T-helper 1 cell (primary cell): ENCODE measurements around the gene GRIK3.
"Not testable (repeated sequence)": the region's sequence is repeated elsewhere in the genome, so short reads cannot be mapped to it uniquely, and the experiment has no call there.

Experiments used
- DNase-seq, 5 donors: peaks; one replicate each; pipeline ENCODE4 v3.0.0-alpha.2; 2012 to 2020

The GRIK3 gene

DNA sequence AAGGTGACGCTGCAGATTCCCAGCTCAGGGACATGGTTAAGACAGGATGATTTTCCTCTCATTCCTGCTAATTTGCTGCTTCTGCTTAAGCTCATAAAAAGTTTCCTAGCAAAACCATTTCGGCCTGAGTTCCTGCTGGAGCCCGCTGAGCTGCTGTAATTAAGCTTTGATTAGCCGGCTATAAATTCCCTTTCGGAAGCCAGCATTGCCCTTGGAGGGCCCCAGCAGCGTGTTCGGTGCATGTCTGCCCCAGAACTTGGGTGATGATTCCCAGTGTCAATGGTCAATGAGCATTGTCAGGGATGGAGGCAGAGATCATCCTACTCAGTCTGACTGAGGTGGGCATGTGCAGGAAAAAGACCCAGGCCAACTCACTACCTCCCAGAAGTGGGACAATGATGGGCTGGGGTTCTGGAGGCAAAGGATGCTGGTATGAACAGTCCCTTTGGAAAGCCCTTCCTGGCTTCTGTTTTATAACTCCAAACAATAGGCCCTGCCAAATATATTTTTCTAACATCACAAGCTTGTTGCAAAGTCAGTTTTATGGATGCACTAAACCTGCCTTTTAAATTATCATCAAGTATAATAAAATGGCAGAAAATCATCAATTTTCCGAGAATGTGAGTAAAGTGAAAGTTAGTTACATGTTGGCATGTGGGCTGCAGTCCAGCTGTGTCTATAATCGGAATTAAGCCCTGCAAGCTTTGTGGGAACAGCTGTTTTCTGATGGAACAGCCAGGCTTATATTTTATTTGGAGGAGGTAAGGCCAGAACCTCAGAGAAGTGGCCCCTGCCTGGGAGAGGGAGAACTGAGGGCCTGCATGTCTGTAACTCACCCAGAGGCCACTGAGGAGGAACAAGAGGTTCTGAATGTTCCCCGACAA, 257.1 kb downstream of the GRIK3 start:
- DNase-seq: no peak

DNA sequence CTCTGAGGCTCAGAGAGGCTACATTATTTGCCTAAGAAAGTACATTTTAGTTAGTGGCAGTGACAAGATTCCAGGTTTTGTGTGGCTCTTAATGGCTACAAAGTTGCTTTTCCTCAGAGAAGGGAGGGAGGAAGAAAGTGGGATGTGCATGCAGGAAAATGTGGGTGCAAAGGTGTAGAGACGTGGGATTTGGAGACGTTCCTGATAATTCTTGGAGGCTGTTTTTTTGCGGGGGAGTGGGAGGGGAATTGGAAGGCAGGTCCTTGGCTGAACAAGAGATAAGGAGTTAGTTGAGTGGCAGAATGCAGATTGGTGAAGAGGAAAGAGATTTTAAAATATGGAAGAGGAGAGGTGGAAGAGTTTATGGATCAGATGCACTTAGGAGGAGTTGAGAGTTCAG, 258.1 kb downstream of the GRIK3 start:
- DNase-seq: no peak

DNA sequence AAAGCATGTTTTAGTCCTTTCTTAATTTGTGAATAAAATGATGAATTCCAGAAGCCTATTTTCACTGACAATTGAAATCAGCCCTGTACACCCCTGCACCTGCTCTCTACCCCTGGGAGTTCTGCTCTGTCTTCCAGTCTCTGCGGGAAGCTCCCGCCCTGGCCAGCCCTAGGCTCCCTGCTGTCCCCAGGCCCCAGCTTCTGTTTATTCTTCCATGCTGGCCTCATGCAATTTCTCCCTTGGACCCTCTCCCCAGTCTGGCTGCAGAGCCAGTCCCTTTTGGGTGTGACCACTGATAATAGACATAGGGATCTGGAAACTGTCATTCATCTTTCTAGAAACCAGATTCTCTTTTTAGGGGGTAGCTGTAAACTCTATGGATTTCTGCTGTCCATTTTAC, 258.6 kb downstream of the GRIK3 start:
- no peak for DNase-seq

DNA sequence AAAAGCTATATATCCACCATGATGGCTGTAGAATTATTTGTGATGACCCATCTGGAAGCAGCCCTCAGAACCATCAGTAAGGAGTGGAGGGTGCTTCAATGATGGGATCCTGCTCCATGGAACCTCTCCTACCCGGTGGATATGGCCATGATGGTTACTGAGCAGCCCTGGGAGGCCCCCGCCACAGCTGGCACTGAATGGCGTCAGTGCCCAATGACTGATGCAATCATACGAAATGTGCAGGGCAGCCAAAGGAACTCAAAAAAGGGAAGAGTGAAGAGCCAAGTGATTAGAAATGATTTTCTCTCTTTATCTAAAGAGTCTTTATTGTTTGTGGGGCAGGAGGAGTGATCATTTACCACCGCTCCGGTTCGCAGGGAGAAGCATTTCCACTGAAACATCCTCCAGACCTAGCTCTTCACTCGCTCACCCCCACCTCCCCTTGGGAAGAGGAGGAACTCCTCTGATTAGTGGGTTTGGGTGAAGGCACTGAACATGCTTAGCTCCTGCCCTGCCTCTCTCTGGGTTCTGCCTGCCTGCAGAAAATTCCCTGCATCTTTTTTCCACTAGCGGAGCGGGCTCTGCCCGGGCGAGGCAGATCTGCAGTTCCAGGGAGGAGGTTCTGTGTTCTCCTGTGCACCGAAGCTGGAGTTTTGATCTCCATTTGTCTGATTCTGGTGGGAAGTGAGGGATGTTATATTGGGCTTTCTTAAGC, 260.3 kb downstream of the GRIK3 start:
- no peak for DNase-seq

DNA sequence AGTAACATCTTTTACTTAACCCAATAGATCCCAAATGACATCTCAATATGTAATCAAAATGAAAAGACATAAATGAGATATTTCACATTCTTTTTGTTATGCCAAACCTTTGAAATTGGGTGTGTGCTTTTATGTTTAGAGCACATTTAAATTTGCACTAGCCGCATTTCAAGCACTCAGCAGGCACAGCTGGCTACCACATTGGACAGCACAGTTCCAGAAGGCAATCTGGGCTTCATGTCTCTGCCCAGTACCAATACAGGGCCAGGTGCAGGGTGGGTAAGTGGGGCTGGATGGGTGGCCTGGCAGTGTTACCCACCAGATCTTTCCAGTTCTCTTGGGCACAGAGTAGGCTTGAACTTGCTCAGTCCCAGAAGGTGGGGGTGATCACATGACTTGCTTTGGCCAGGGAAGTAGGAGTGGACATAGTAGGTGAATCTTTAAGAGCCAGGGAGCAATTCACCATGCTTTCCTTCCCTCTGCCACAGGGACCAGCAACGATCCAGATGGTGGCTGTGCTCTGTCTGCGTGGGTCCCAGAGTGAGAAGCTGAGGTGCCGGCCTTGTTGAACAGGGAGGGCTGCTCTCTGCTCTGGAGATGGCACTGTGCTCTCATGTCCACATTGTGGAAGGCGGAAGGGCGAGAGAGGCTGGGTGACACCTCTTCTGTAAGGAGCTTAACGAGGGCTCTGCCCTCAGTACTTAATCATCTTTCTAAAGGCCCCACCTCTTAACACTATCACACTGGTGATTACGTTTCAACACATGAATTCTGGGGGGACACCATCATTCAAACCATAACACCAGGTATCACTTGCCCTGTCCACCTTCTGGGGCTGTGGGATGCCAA, 261.4 kb downstream of the GRIK3 start:
- DNase-seq: no peak

DNA sequence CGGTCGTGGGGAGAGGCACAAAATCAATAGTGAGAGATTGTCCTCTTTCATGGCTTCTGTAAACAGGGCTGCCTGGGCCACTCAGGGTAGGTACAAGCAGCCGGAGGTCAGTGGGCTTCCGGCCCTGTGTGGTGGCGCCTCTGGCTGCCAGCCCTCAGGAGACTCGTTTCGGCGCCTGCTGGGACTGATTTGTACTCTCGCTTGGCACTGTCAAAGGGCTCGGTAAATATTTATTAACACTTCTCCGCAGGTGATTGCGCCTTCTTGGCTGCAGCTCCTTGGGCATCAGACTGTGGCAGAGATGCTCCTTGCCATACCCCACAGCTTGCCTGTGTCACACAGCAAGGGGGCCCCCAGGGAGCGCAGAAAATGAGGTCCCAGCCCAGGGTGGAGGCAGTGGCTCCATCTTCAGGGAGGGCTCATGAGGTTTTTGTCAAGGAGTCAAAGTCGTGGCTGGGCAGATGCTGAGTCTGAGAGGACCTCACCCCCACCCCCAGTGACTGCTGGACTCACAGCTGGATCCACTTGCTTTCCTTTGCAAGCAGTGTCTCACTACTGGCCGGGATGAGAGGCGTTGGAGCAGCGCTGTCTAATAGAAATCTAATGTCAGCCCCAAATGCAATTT, 262.5 kb downstream of the GRIK3 start:
- no peak for DNase-seq

DNA sequence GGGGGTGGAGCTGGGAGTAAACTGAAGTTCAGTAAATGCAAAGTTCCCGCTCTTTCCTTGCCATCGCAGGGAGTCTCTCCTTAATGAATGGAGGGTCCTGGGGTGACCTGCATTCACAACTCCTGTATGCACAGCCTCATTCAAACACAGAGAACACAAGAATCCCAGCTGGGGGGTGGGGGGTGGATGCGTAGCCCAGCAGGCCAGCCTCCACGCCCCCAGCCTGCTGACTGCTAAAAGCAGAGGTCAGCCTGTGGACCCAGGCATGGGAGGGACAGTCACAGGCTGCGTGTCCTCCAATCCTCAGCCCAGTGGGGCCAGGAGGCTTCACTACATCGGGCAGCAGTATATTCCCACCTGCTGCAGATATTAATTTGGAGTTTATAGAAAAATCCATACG, 263.1 kb downstream of the GRIK3 start:
- no peak for DNase-seq

DNA sequence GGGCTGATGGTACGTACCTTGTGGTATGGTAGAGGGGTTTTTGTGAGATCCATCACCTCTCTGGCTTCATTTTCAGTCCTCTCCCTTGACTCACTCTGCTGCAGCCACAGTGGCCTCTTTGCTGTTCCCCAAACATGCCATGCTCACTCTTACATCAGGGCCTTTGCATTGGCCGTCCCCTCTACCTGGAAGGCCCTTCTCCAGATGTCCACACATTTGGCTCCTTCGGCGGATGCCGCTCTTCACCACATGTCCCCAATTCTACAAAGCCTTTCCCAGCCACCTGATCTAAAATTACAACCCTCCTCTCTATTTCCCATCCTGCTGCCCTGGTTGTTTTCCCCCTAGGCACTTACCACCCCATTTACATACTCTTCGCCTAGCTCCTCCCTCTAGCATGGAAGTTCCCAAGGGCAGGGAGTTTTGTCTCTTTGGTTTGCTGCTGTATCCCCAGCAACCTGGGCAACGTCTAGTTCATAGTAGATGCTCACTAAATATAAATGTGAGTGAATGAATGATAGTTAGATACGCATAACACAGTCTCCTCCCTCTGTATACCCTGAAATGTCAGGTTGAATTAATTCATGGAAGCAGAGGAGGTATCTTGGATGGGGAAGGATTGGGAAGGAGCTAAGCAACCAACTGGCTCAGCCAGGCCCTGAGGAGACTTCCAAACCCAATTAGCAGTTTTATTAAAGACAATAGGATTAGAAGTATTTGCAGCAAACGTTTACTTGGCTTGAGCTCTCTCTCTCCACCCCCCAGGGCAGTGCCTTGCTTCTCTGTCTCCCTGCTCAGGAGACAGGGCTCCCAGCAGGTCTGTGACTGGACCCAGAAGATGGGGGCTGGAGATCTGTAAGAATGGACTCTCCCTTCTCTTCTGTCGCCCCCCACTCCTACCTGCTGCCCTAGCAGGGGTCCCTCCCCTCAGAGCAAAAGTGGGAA, 264.2 kb downstream of the GRIK3 start:
- no peak for DNase-seq

DNA sequence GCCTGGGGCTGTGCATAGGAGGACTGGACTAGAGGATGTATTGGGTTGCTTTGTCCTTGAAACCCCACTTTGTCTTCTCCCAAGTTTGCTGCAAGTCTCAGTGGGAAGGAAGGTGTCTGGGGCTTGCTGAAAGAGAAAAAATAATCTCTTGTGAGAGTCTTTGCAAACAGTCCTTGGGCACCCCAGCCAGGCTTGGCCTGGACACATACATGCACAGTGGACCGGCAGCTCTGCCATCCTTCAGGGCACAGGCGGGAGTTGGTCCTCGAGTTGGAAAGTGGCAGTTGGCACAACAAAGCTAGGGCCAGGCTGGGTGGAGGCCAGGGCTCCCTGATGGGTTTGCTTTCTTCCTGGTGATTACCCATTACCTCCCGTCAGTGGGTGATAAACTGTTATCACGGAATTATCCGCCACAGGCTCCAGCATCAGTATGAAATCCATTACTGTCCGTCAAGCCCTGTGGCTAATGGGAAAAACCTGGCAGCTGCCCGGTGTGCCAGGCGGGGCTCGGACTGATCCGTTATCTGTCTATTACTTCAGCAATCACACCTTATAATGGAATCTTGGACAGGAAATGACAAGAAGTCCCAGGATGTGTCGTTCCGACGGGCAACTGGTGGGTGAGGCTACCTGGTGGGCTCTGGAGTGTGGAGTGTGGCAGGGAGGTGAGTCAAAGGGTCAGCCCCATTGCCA, 265.7 kb downstream of the GRIK3 start:
- no peak for DNase-seq

DNA sequence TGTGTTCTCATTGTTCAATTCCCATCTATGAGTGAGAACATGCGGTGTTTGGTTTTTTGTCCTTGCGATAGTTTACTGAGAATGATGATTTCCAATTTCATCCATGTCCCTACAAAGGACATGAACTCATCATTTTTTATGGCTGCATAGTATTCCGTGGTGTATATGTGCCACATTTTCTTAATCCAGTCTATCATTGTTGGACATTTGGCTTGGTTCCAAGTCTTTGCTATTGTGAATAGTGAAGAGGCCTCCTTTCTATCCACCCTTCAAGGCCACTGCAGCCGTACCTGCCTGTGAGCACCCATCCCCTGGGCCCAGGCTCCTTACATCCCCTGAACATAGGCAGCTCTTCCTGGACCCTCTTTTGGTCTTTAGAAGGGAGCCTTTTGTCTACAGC, 266.9 kb downstream of the GRIK3 start:
- DNase-seq: not testable (repeated sequence)

DNA sequence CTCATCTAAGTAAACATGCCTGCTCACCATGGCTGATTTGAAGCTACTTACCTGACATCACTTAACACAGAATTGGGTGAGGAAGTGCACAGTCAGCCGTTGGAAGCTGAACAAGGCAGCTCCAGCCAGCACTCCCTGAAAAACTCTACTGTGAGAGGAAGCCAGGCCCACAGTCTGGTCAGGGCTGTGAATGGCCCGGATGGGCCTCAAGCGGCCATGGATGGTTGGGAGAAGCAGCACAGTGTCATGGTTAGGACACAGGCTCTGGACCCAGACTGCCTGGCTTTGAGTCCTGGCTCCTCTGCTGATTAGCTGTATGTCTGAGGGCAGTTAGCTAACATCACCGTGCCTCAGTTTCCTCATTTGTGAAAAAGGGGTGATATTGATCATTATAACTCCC, 267.8 kb downstream of the GRIK3 start:
- DNase-seq: no peak

DNA sequence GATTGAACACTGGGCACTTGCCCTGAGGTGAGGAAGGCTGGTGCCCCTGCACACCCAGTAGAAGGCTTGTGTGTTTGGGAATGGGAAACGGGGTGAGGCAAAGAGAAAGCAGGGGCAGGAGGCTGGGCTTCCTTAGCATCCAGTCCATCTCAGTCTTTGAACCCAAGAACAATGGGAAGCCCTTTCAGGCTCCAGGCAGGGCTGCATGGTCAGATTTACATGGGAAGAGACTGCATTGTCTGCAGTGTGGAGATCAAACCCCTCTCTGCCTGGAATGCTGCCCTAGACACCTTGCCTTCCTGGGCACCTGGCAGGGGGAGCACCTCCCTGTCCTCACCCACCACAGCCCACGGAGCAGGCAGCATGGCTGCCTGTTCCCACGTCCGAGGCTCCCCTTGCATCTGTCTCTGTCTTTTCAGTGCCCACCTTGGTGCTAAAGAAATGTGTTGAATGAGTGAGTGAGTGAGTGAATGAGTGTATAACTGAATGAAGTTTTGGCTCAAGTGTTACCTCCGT, 268.5 kb downstream of the GRIK3 start:
- no peak for DNase-seq

DNA sequence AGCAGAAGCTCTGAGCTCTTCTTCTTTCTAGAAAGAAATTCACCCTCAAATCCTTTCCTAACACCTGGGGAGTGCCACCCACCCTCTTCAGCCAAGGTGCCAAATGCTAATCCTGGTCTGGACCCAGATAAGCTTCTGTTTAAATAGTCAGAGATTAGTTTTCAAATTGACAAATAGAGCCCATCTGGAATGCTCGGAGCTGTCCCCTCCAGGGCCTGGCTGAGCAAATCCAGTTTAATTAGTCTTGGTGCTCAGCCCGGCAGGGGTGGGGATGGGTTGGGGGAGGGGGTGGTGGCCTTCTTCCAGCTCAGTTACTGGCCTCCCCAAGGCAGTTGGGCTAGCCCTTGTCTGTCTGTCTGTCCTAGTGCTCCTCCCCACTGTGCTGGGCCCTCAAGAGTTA, 269.5 kb downstream of the GRIK3 start:
- no peak for DNase-seq

DNA sequence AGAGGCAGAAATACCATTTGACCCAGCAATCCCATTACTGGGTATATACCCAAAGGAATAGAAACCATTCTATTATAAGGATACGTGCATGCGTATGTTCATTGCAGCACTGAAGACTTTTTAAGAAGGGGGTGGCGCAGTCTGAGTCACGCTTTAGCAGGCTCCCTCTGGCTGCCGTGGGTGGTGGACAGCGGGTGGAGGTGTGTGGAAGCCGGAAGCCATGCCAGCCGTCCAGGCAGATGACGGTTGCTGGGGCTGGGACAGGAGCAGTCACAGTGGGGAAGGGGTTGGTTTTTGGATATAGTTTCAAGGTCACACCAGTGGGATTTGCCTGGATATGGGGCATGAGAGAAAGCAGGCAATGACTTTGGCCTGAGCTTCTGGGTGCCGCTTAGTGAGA, 270.5 kb downstream of the GRIK3 start:
- no peak for DNase-seq

DNA sequence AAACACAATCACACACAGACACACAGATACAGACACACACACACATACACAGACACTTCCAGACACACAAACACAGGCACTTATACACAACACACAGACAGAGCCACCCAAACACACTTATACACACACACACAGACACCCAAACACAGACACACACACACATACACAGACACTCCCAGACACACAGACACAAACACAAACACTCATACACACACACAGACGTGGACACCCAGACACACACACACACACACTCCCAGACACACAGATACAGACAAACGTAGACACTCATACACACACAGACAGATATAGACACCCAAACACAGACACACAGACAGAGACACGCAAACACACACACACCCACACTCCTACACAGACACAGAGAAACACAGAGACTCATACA, 272.1 kb downstream of the GRIK3 start:
- no peak for DNase-seq

DNA sequence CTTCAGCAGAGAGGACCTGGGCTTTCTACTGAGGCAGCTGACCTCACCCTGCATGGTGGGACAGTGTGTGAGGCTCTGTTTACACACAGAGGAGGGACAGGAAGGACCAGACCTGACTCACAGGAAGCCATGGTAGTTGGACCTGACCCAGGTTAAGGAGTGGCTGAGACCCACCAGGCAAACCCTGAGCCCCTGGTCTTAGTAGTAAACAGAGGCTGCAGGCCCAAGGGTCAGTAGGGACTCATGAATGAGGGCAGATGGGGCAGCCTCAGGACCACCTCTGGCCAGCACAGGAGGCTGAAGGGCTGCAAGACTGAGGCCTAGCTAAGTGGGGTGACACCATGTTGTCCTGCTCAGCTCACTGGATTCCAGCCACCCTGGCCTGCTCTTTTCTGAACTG, 273.2 kb downstream of the GRIK3 start:
- DNase-seq: no peak

DNA sequence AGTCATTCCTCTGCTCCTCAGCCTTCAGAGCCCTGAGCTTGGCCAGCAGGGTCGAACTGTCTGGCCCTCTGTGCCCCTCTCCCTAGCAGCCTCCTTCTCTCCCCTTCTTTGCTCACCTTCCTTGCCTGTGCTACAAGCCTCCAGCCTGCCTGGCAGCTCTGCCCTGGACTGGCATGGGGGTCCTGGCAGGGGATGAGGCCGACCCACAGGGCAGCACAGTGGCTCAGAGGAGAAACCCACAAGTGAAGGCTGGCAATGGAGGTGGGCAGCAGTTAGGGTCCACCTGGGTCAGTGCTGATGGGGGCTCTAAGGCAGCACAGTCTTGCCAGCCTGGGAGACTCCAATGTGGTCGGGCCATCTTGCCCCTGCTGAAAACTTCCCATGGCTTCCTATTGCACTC, 274.2 kb downstream of the GRIK3 start:
- DNase-seq: no peak

DNA sequence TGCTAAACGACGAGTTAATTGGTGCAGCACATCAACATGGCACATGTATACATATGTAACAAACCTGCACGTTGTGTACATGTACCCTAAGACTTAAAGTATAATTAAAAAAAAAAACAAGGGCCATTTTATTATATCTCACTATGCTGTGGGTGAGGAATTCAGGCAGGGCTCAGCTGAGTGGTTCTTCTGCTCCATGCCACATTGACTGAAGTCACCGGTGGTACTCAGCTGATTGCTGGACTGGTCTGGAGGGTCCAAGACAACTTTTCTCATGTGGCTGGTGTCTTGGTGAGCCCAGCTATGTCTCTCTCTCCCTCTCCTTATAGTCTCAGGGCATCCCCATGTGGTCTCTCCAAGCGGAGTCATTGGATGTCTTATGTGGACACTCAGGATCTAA, 275.0 kb downstream of the GRIK3 start:
- no peak for DNase-seq

DNA sequence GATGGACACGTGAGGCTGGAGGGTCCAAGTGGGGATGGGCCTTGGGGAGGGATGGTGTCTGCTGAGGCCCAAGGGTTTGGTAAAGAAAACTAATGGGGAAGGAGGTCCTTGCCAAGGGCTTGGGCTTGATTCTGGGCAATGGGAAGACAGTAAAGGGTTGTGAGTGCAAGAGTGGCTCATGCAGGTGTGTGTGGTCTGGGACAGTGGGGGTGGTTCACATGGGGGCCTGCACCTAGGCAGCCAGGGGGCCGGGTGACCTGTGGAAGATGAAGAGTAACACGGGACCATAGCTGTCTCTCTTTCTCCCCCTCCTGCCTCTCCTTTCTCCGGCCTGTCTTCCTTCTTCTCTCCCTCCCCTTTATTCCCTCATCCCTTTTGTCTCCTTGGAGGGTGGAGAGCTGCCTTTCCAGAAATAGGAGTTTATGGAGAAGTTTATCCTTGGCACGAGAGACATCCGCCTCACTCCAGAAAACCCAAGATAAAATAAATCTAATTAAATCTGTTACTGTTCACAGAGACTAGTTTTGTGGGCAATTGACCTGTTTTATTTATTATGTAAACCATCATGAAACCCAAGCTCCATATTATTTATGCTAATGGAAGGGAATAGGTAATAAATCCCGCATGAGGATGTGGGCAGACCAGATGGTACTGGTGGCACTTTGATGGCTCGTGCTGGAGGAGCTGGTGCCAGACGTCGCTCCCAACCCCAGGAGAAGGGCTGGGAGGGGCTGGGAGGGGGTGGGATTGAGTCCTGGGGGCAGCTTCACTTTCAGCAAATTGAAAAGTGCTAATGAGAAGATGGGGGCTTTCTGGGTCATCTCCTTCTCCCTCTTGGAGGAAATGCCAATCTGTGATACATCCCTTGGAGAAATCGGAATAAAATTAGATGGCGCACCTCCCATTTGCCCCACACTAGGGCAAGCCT, 278.7 kb downstream of the GRIK3 start:
- DNase-seq: no peak

DNA sequence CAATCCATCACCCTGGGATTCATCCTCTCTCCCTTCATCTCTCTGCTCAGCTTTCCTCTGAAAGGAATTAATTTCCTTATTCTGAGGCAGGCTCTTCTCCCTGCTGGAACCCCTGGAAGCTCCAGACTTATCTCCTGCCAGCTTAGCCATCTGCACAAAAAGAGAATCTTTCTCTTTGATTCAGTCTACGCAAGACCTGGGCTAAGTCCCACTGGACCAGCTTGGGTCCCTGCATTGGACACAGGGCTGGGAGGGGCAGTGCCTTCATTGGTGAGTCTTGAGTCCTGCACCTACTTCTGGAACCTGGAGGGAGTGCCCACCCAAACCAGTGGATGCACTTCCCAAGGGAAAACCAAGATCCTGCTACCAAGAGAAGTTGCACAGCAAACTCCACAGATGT, 279.9 kb downstream of the GRIK3 start:
- DNase-seq: no peak
